OCI-LY1 (cell line): ENCODE results near the gene PCSK2.

Experiments used
- H2AFZ ChIP-seq: fragments of 200-600 bp; sonication (generic), shearing (Covaris generic); 2 replicates; pipeline ENCODE4 v1.6.0; 2014; ENCODE audit warnings: antibody characterized with exemption, mild to moderate bottlenecking, low read length
- H3F3A ChIP-seq: fragments of 200-600 bp; sonication (generic), shearing (Covaris generic); 2 replicates; pipeline ENCODE4 v1.6.0; 2014; ENCODE audit warnings: mild to moderate bottlenecking, antibody characterized with exemption, low read length, moderate library complexity; ENCODE audit not compliant: insufficient read depth
- H3K27ac ChIP-seq: fragments of 200-600 bp; sonication (generic); 2 replicates; pipeline ENCODE4 v1.5.1; 2014; ENCODE audit warnings: low read length, mixed run types, mild to moderate bottlenecking, low read depth; ENCODE audit not compliant: poor library complexity, severe bottlenecking
- H3K27me3 ChIP-seq: fragments of 200-600 bp; sonication (generic); 2 replicates; pipeline ENCODE4 v1.6.0; 2014; ENCODE audit warnings: antibody characterized with exemption, mild to moderate bottlenecking, low read length, moderate library complexity; ENCODE audit not compliant: insufficient read depth
- H3K36me3 ChIP-seq: fragments of 200-600 bp; sonication (generic); 2 replicates; pipeline ENCODE4 v1.6.1; 2014; ENCODE audit warnings: mild to moderate bottlenecking, antibody characterized with exemption, low read length, moderate library complexity, mixed read lengths; ENCODE audit not compliant: insufficient read depth
- H3K4me1 ChIP-seq: fragments of 200-600 bp; sonication (generic); 2 replicates; pipeline ENCODE4 v1.5.1; 2014; ENCODE audit warnings: mild to moderate bottlenecking, low read length, moderate library complexity; ENCODE audit not compliant: insufficient read depth, severe bottlenecking
- H3K4me2 ChIP-seq: fragments of 200-600 bp; sonication (generic), shearing (Covaris generic); 2 replicates; pipeline ENCODE4 v1.6.1; 2014; ENCODE audit warnings: low read length
- H3K4me3 ChIP-seq: fragments of 200-600 bp; sonication (generic); 2 replicates; pipeline ENCODE4 v1.5.1; 2014; ENCODE audit warnings: low read length, low read depth, mild to moderate bottlenecking, mixed read lengths; ENCODE audit not compliant: poor library complexity, severe bottlenecking
- H3K79me2 ChIP-seq: fragments of 200-600 bp; shearing (Covaris generic); 2 replicates; pipeline ENCODE4 v1.6.1; 2016; ENCODE audit warnings: mixed run types, low read length, mixed read lengths; ENCODE audit not compliant: insufficient read depth
- H3K9ac ChIP-seq: fragments of 200-600 bp; sonication (generic), shearing (Covaris generic); 2 replicates; pipeline ENCODE4 v1.6.1; 2014; ENCODE audit warnings: mild to moderate bottlenecking, low read length, mixed read lengths
- H3K9me2 ChIP-seq: fragments of 200-600 bp; sonication (generic), shearing (Covaris generic); 2 replicates; pipeline ENCODE4 v1.6.1; 2014; ENCODE audit warnings: low read depth, mild to moderate bottlenecking, low read length, mixed read lengths
- H3K9me3 ChIP-seq: fragments of 200-600 bp; shearing (Covaris generic); 2 replicates; pipeline ENCODE4 v1.6.1; 2014; ENCODE audit warnings: low read length, mixed read lengths
- H4K20me1 ChIP-seq: fragments of 200-600 bp; sonication (generic), shearing (Covaris generic); 2 replicates; pipeline ENCODE4 v1.6.0; 2016; ENCODE audit warnings: mild to moderate bottlenecking, low read length; ENCODE audit not compliant: insufficient read depth
- EZH2 ChIP-seq: fragments of 200-600 bp; sonication (generic), shearing (Covaris generic); IDR thresholded peaks from 2 replicates; pipeline ENCODE4 v1.8.0; 2017; ENCODE audit warnings: borderline replicate concordance, mixed run types, mild to moderate bottlenecking, antibody characterized with exemption, low read length, moderate library complexity, mixed read lengths
- TF ChIP-seq, protein P1 (sequence below): fragments of 200-600 bp; sonication (generic), shearing (Covaris generic); IDR thresholded peaks from 2 replicates; pipeline ENCODE4 v1.5.1; 2017; ENCODE audit warnings: mild to moderate bottlenecking, antibody characterized with exemption, low read length, moderate library complexity, mixed read lengths

Gene PCSK2

GRCh38 chr20:17407550-17407949, 180.7 kb downstream of the PCSK2 start:
- Histone ChIP-seq H3K27me3 (no peaks in the 10 kb centered on the region), H4K20me1 (no peaks in the 10 kb centered on the region), H3K9me2 (no peaks in the 10 kb centered on the region), H3K9me3 (no peaks in the 10 kb centered on the region), H3K79me2 (no peaks in the 10 kb centered on the region), H3K36me3 (no peaks in the 10 kb centered on the region), H2AFZ (no peak overlapping the region), H3K27ac (no peak overlapping the region), H3K9ac (no peak overlapping the region), H3K4me1 (no peaks in the 10 kb centered on the region), H3K4me3 (no peak overlapping the region), H3K4me2 (no peak overlapping the region), H3F3A (no peaks in the 10 kb centered on the region)
- TF ChIP-seq EZH2: no peak
- TF ChIP-seq, protein P1, sequence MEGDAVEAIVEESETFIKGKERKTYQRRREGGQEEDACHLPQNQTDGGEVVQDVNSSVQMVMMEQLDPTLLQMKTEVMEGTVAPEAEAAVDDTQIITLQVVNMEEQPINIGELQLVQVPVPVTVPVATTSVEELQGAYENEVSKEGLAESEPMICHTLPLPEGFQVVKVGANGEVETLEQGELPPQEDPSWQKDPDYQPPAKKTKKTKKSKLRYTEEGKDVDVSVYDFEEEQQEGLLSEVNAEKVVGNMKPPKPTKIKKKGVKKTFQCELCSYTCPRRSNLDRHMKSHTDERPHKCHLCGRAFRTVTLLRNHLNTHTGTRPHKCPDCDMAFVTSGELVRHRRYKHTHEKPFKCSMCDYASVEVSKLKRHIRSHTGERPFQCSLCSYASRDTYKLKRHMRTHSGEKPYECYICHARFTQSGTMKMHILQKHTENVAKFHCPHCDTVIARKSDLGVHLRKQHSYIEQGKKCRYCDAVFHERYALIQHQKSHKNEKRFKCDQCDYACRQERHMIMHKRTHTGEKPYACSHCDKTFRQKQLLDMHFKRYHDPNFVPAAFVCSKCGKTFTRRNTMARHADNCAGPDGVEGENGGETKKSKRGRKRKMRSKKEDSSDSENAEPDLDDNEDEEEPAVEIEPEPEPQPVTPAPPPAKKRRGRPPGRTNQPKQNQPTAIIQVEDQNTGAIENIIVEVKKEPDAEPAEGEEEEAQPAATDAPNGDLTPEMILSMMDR: no peak

DNA sequence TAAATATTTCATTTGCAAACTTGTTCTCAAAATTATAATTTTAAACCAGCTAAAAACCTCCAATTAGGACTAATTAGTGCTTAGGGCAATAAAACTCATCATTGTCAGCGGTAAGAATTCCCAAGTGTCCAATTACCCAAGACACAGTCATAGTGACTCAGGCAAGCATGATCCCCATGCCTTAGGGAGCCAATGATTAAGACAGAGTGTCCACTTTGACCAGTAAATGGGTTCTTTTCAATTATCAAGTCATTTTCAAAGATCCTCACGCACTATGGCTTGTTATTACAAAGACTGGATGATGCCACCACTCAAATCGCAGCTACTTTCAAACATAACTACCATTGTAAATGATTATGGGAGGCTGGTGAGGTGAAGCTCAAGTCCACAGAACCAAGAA, 190.4 kb downstream of the PCSK2 start:
- Histone ChIP-seq H3K9me2 (no peaks in the 10 kb centered on the region), H3K27me3 (no peaks in the 10 kb centered on the region), H4K20me1 (no peaks in the 10 kb centered on the region), H3K27ac (no peak overlapping the region), H3K79me2 (no peaks in the 10 kb centered on the region), H3K9ac (no peak overlapping the region), H3K4me2 (no peak overlapping the region), H3K9me3 (no peaks in the 10 kb centered on the region), H3K36me3 (no peaks in the 10 kb centered on the region), H2AFZ (no peak overlapping the region), H3F3A (no peaks in the 10 kb centered on the region), H3K4me1 (no peaks in the 10 kb centered on the region), H3K4me3 (no peak overlapping the region)
- TF ChIP-seq EZH2: no peak

DNA sequence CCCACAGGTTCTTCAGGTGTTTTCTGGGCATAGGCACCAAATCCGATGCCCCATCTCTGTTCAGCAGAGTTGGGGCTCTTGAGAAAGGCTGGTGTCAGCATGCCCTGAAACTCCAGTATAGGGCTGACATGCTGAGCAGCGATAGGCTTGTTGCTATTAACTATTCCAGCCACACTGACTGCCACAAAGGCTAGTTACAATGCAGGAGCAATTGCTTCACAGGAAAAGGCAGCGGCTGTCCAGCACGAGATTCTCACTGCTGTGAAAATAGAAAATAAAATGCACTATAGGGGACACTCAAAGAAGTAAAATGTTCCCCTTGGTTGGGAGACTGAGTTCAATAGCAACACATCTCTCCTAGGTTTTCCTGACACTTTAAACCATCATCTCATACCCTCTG, 191.9 kb downstream of the PCSK2 start:
- Histone ChIP-seq H3K27me3 (no peaks in the 10 kb centered on the region), H3K4me1 (no peaks in the 10 kb centered on the region), H3K4me2 (no peak overlapping the region), H3K9me2 (no peaks in the 10 kb centered on the region), H3F3A (no peaks in the 10 kb centered on the region), H4K20me1 (no peaks in the 10 kb centered on the region), H3K9ac (no peak overlapping the region), H3K36me3 (no peaks in the 10 kb centered on the region), H3K4me3 (no peak overlapping the region), H3K9me3 (no peaks in the 10 kb centered on the region), H3K79me2 (no peaks in the 10 kb centered on the region), H3K27ac (no peak overlapping the region), H2AFZ (no peak overlapping the region)
- TF ChIP-seq, protein P1: no peak
- no peak for TF ChIP-seq EZH2

GRCh38 chr20:17419479-17420041, 192.7 kb downstream of the PCSK2 start:
- H2AFZ ChIP-seq: no peak overlapping the region
- no peaks in the 10 kb centered on the region for H3K79me2 ChIP-seq
- no peak overlapping the region for H3K4me2 ChIP-seq
- H3K4me1 ChIP-seq: no peaks in the 10 kb centered on the region
- TF ChIP-seq, protein P1: no peak
- no peak for TF ChIP-seq EZH2
- no peaks in the 10 kb centered on the region for H4K20me1 ChIP-seq
- no peaks in the 10 kb centered on the region for H3K27me3 ChIP-seq
- H3K9me3 ChIP-seq: no peaks in the 10 kb centered on the region
- no peaks in the 10 kb centered on the region for H3K9me2 ChIP-seq
- H3K4me3 ChIP-seq: no peak overlapping the region
- no peaks in the 10 kb centered on the region for H3F3A ChIP-seq
- no peaks in the 10 kb centered on the region for H3K36me3 ChIP-seq
- H3K9ac ChIP-seq: no peak overlapping the region
- H3K27ac ChIP-seq: no peak overlapping the region
